ENCODE results near the gene PAQR3.
A peak's percentile ranks its signal among the peaks of the same experiment; 100 is the strongest.
"Not testable (repeated sequence)": the region's sequence is repeated elsewhere in the genome, so short reads cannot be mapped to it uniquely, and the experiment has no call there.

Gene PAQR3

GRCh38 chr4:78926826-78927225, 12.4 kb downstream of the PAQR3 start:
- DNase-seq, result no peak

- DNase-seq, result peak; percentile 21
These were observed 15.6 kb downstream of the PAQR3 start for GRCh38 chr4:78923464-78924312.

GRCh38 chr4:78922207-78922606, 17.0 kb downstream of the PAQR3 start:
- no peak for DNase-seq

- no peak for DNase-seq
These were observed 28.6 kb downstream of the PAQR3 start for GRCh38 chr4:78910612-78911011.

- not testable (repeated sequence) for DNase-seq
These were observed 30.3 kb downstream of the PAQR3 start for GRCh38 chr4:78908974-78909373.

DNA sequence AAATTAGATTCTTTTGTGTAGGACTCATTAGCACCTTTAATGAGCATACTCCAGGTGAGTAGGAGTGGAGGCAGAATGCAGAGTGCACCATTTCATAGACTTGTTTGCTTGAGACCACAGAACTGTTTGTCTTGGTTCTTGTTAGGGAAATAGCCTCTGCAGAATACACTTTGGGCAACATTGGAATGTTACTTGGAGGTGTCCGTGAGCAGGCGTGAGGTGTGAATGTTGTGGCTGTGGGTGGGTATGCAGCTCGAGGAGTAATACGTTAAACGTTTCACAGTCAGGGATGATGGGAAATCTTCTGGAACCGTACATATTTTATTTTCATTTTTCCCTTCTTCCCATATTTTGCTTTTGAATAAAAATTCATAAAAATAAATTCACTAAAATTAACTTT, 31.6 kb downstream of the PAQR3 start:
- no peak for DNase-seq

DNA sequence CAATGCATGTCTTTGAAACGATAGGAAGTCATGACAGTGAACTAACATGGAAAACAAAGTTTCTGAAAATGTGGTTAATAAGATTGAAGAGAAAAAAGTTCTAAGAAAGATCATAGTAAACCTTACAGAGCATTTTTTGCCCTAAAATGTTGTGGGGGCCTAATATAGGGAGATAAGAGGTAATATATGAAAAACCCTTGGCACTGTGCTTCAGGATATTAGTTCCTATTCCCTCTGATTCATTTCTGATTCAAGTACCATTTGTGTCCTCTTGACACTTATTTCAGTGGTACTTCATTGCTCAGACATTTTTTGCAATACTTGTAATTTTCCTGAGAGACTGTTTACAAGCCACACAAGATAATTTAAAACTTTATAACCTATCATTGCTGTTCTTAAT, 35.1 kb downstream of the PAQR3 start:
- DNase-seq, result no peak

DNA sequence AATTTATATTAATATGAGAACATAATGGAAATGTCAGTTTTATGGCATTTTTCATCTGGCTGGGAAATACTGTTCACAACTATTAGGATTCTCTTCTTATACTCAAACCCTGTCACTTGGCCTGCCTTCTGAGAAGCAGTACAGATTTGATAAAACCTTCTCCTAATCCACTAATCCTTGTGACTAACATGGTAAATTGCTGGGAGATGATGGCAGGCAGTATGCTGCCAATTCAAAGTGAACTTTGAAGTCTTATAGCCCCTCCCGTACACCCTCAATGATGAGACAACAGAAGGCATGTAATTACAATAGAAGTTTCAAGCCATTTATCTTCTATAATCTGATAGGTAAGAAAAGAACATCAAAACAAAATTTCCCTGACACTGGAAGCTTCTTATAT, 36.9 kb downstream of the PAQR3 start:
- no peak for DNase-seq

GRCh38 chr4:78901882-78902281, 37.4 kb downstream of the PAQR3 start:
- DNase-seq, result no peak

DNA sequence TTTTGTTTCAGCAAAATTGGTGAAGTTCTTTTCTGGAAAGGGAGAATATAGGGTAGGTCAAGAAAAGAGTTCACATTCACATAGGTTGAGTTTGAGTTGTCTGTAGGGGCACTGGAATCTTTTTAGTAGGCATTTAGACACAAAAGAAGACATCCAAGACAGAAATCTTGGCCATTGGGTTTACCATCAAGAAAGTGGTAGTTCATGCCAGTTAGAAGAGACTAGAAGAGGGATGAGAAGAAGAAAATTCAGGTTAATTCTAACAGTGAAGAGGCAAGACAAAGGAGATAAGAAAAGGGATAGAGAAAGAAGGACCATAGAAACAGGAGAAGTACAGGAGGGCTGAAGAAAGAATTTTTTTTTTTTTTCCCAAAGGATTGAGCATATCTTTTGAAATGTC, 39.9 kb downstream of the PAQR3 start:
- DNase-seq, result no peak

DNA sequence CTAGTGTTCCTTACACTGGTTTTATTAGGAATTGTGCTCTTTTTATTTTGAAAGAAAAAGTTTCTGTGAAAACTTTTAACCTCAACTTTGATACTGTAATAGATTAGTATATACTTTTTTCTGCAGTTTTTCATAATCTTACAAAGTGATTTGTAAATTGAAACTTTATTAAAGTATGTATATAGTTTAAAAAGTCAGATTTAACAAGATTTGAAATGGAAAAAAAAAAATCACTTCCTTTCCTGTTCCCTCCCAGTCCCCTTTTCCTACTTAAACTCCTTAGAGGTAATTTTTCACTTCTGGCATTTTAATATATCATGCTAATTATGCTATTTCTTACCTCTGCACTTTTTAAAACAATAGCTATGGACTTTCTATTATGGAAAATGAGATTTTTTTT, 49.3 kb downstream of the PAQR3 start:
- DNase-seq, result no peak

- DNase-seq, result no peak
These were observed 53.6 kb downstream of the PAQR3 start for GRCh38 chr4:78885598-78885997.

- peak; percentile 5 for DNase-seq
These were observed 58.3 kb downstream of the PAQR3 start for GRCh38 chr4:78880874-78881492.

DNA sequence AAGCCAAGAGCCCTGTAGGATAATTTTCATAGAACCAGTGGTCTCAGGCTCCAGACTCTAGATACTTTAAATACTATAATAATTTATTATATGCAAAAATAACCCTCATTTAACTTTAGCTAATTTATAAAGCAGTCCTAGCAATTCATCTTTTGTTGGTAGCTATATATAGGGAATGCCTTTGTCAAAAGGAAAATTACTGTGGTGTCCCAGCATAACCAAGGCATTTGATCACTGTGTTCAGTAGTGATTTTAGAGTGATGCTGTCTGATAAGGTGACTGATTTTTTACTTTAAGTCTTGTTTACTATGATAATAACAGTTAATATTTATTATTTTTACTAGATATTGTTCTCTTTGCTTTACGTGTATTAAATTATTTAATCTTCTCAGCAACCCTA, 61.2 kb downstream of the PAQR3 start:
- DNase-seq, result no peak

DNA sequence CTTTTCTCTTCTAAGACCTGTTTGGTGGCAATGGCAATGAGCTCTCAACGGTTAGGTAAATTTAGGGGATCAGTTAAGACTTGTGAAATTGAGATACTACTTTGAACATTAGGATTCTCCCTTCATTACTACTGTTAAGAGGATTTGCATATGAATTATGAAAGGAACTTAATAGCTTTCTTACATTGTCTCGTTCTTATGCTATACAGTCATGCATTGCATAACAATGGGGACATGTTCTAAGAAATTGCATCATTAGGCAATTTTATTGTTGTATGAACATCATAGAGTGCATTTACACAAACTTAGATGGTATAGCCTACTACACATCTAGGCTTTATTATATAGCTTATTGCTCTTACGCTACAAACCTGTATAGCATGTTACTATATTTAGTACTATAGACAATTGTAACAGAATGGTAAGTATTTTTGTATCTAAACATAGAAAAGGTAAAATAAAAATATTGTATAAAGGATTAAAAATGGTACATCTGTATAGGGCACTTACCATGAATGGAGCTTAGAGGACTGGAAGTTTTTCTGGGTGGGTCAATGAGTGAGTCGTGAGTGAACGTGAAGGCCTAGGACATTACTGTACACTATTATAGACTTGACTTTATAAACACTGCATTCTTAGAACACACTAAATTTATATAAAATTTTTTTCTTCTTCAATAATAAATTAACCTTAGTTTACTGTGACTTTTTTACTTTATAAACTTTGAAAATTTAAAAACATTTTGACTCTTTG, 62.5 kb downstream of the PAQR3 start:
- DNase-seq, result peak; percentile 55

DNA sequence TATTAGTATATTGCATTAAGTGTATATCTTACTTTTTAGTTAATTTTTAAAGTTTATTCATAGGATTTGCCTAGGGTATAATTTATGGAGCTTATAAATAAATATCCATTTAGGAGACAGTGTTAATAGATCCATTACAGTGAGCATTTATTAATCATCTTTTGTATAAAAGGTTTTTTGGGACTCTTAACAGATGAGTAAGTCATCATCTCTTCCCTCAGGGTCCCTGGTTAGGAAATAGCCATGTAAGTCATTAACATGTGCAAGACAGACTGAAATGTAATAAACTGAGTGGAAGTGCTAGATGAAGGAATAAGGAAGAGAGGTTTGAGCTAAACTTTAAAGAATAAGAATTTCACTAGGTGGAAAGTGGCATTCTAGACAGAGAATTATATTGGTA, 69.2 kb downstream of the PAQR3 start:
- DNase-seq, result no peak

GRCh38 chr4:78868712-78869111, 70.5 kb downstream of the PAQR3 start:
- DNase-seq, result not testable (repeated sequence)

- no peak for DNase-seq
These were observed 73.8 kb downstream of the PAQR3 start for GRCh38 chr4:78865451-78865850.

DNA sequence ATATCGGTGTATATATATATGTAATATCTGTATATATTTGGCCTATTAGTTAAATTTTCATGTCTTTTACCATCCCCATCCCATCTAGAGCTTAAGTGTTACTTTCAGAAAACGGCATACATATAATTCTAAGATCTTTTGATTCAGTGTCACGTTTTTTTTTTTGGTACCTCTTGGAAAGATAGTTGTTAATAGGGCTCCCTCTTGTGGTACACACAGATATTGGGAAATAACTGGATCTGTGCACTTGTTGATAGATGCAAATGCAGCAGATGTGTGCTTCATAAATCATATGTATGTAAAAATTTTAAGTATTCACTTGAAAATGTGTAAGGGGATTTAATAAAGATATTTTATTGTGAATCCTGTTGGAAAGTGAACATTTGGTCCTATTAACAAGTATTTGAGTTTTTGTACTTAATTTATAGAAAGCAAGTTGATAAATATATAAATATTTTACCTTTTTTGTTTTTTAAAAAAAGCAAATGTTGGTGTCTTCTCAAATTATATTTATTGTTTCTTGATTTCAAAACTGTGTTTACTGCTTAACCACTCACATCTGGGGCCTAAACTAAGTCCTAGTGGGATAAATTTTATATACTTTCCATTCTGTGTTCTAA, 74.7 kb downstream of the PAQR3 start:
- DNase-seq, result peak; percentile 77

GRCh38 chr4:78863991-78864390, 75.2 kb downstream of the PAQR3 start:
- no peak for DNase-seq

GRCh38 chr4:78863254-78863869, 75.9 kb downstream of the PAQR3 start:
- DNase-seq, result no peak

GRCh38 chr4:78862314-78862737, 76.9 kb downstream of the PAQR3 start:
- no peak for DNase-seq

Measured in suppressor macrophage treated with lipopolysaccharide for 4 hours (primary cell).